Measurements from ENCODE around the gene MAP4.
"Not testable (repeated sequence)": the region's sequence is repeated elsewhere in the genome, so short reads cannot be mapped to it uniquely, and the experiment has no call there.

The MAP4 gene

GRCh38 chr3:47888986-47889757, 127.0 kb downstream of the MAP4 start:
- Mint-ChIP-seq H3K9me3 (no peaks in the 10 kb centered on the region), H3K27ac (no peak overlapping the region), H3K4me3 (no peak overlapping the region), H3K36me3 (ENCODE audit: low read depth) (peaks cover 88% of the 10 kb centered on the region), H3K27me3 (no peaks in the 10 kb centered on the region), H3K4me1 (ENCODE audit: low read depth) (no peaks in the 10 kb centered on the region)
- intact Hi-C loops (cut with micrococcal nuclease), result no loop called here

GRCh38 chr3:47887991-47888390, 128.2 kb downstream of the MAP4 start:
- H3K27me3 Mint-ChIP-seq; H3K27ac Mint-ChIP-seq; H3K4me3 Mint-ChIP-seq; intact Hi-C loops (cut with micrococcal nuclease); H3K9me3 Mint-ChIP-seq; H3K4me1 Mint-ChIP-seq (ENCODE audit: low read depth): not testable (repeated sequence)
- H3K36me3 Mint-ChIP-seq (ENCODE audit: low read depth), result peaks cover 90% of the 10 kb centered on the region

DNA sequence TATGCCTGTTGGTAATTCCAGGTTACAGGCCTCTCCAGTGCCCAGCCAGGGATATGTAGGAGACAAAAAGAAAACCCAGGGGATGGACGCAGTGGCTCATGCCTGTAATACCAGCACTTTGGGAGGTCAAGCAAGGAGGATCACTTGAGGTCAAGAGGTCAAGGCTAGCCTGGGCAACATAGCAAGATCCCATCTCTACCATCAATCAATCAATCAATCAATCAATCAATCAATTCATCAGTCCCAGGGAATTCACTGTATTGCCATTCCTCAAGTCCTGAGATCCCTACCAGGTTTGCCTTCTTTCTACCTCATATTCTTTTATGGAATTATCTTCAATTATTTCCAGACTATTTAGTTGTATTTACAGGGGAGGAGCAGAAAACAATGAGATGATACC, 131.0 kb downstream of the MAP4 start:
- Mint-ChIP-seq H3K4me3 (no peak overlapping the region), H3K36me3 (ENCODE audit: low read depth) (peaks cover 87% of the 10 kb centered on the region), H3K4me1 (ENCODE audit: low read depth) (no peaks in the 10 kb centered on the region), H3K9me3 (no peaks in the 10 kb centered on the region), H3K27ac (no peak overlapping the region), H3K27me3 (no peaks in the 10 kb centered on the region)
- intact Hi-C loops (cut with micrococcal nuclease), result no loop called here

GRCh38 chr3:47884603-47885002, 131.6 kb downstream of the MAP4 start:
- intact Hi-C loops (cut with micrococcal nuclease), result no loop called here
- Mint-ChIP-seq H3K4me3 (no peak overlapping the region), H3K9me3 (no peaks in the 10 kb centered on the region)

DNA sequence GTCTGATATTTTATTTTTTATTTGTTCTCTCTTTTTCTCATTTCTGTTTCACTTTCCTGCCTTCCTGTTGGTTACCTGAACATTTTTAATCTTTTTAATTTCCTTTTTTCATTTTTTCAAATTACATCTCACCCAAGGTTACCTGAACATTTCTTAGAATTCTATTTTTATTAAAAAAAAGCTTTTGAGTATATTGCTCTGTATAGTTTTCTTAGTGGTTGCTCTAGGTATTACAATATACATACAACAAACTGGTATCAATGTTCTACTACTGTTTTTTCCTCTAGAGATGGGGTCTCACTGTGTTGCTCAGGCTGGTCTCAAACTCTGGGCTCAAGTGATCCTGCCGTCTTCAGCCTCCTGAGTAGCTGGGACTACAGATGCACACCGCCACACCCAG, 133.9 kb downstream of the MAP4 start:
- Mint-ChIP-seq H3K4me1 (ENCODE audit: low read depth) (no peaks in the 10 kb centered on the region), H3K9me3 (no peaks in the 10 kb centered on the region), H3K36me3 (ENCODE audit: low read depth) (peaks cover 79% of the 10 kb centered on the region), H3K27me3 (no peaks in the 10 kb centered on the region), H3K27ac (no peak overlapping the region), H3K4me3 (no peak overlapping the region)
- intact Hi-C loops (cut with micrococcal nuclease), result no loop called here

More at GRCh38 chr3:47884603-47885002, 131.6 kb downstream of the MAP4 start:
- no peaks in the 10 kb centered on the region for H3K27me3 Mint-ChIP-seq
- peaks cover 87% of the 10 kb centered on the region for H3K36me3 Mint-ChIP-seq (ENCODE audit: low read depth)
- H3K4me1 Mint-ChIP-seq (ENCODE audit: low read depth), result no peaks in the 10 kb centered on the region
- no peak overlapping the region for H3K27ac Mint-ChIP-seq

- H3K27me3 Mint-ChIP-seq, result no peaks in the 10 kb centered on the region
- no peaks in the 10 kb centered on the region for H3K9me3 Mint-ChIP-seq
- H3K36me3 Mint-ChIP-seq (ENCODE audit: low read depth), result peaks cover 73% of the 10 kb centered on the region
- no peaks in the 10 kb centered on the region for H3K4me1 Mint-ChIP-seq (ENCODE audit: low read depth)
- H3K4me3 Mint-ChIP-seq, result no peak overlapping the region
- intact Hi-C loops (cut with micrococcal nuclease), result no loop called here
- no peak overlapping the region for H3K27ac Mint-ChIP-seq
Measured at GRCh38 chr3:47877719-47878118, 138.5 kb downstream of the MAP4 start.

DNA sequence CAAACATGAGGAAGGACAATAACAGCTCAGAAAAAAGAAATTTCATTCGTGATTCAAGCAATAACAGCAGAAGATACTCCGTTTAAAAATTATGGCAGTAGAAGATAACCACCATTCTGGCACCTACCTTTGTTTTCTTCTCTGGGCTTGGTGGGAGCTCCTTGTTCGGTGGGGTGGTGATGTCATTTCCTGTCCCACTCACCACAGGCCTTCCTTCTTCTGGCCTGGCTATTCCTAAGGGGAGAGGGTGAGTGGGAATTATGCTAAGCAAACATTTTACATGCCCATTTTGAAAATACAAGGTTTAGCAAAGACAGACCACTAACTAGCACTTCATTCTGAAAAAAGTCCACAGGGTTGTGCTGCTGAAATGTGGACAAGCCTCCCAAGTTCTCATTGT, 138.9 kb downstream of the MAP4 start:
- H3K4me3 Mint-ChIP-seq, result no peak overlapping the region
- peaks cover 72% of the 10 kb centered on the region for H3K36me3 Mint-ChIP-seq (ENCODE audit: low read depth)
- intact Hi-C loops (cut with micrococcal nuclease), result no loop called here
- no peaks in the 10 kb centered on the region for H3K4me1 Mint-ChIP-seq (ENCODE audit: low read depth)
- H3K27me3 Mint-ChIP-seq, result no peaks in the 10 kb centered on the region
- no peak overlapping the region for H3K27ac Mint-ChIP-seq
- H3K9me3 Mint-ChIP-seq, result no peaks in the 10 kb centered on the region

- Mint-ChIP-seq H3K27me3 (no peaks in the 10 kb centered on the region), H3K9me3 (no peaks in the 10 kb centered on the region), H3K4me1 (ENCODE audit: low read depth) (no peaks in the 10 kb centered on the region), H3K4me3 (no peak overlapping the region), H3K27ac (no peak overlapping the region), H3K36me3 (ENCODE audit: low read depth) (peaks cover 81% of the 10 kb centered on the region)
- intact Hi-C loops (cut with micrococcal nuclease), result no loop called here
Measured at GRCh38 chr3:47874913-47875312, 141.3 kb downstream of the MAP4 start.

DNA sequence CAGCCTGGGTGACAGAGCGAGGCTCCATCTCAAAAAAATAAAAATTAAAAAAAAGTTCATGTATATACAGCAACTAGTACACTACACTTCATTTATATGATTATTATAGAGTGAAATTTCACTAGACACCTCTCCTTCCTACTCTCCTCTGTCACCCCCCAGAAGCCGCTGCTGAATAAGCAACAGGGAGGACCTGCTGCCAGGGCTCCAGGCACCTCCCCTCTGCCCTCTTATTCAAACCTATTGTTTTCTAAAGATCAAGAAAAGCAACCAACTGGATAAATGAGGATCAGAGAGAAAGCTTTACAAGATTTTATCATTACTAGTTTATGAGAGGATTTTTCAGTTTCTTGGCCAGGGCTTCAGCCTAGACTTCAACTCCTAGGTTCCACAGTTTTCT, 141.8 kb downstream of the MAP4 start:
- Mint-ChIP-seq H3K27me3 (no peaks in the 10 kb centered on the region), H3K9me3 (no peaks in the 10 kb centered on the region), H3K4me1 (ENCODE audit: low read depth) (no peaks in the 10 kb centered on the region), H3K27ac (no peak overlapping the region), H3K36me3 (ENCODE audit: low read depth) (peaks cover 85% of the 10 kb centered on the region), H3K4me3 (no peak overlapping the region)
- intact Hi-C loops (cut with micrococcal nuclease), result no loop called here

DNA sequence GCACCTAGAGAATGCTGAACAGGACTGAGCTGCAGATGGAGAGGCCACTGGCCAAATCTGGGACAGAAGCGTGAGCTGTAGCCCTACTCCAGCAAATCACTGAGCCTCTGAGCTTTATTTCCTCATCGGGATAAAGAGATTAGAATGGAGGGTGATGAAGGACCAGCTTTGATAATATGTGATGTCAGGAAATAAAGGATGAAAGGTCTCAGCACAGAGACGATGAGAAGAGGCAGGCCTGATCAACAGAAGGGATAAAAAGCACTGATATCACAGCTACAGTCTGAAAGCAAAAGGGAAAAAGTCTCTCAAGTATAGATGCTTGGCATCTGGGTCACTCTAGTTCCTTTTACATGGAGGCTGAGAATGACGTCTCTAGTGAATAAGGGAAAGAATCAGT, 143.3 kb downstream of the MAP4 start:
- no peak overlapping the region for H3K27ac Mint-ChIP-seq
- no peaks in the 10 kb centered on the region for H3K9me3 Mint-ChIP-seq
- H3K4me1 Mint-ChIP-seq (ENCODE audit: low read depth), result no peaks in the 10 kb centered on the region
- no peaks in the 10 kb centered on the region for H3K27me3 Mint-ChIP-seq
- intact Hi-C loops (cut with micrococcal nuclease), result no loop called here
- H3K4me3 Mint-ChIP-seq, result no peak overlapping the region
- peaks cover 92% of the 10 kb centered on the region for H3K36me3 Mint-ChIP-seq (ENCODE audit: low read depth)

DNA sequence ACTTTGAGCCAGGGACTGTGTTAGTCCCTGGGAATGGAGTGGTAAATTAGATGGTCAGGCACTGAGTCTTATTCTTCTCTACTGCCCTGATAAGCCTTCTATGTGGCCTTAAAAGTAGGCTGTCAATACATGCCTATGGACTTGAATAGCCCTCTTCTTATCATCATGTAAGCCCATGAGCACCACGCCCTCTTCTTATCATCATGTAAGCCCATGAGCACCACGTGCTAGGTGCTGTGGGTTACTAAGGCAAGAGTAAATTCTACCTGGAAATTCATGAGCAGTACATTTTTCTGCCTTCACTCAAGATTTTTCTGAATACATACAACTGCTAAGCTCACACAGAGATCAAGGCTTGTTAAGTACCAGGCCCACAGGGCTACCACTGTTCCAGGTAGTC, 144.8 kb downstream of the MAP4 start:
- Mint-ChIP-seq H3K4me1 (ENCODE audit: low read depth) (no peaks in the 10 kb centered on the region), H3K27ac (no peak overlapping the region), H3K4me3 (no peak overlapping the region), H3K27me3 (no peaks in the 10 kb centered on the region), H3K9me3 (no peaks in the 10 kb centered on the region), H3K36me3 (ENCODE audit: low read depth) (peaks cover 93% of the 10 kb centered on the region)
- intact Hi-C loops (cut with micrococcal nuclease), result no loop called here

DNA sequence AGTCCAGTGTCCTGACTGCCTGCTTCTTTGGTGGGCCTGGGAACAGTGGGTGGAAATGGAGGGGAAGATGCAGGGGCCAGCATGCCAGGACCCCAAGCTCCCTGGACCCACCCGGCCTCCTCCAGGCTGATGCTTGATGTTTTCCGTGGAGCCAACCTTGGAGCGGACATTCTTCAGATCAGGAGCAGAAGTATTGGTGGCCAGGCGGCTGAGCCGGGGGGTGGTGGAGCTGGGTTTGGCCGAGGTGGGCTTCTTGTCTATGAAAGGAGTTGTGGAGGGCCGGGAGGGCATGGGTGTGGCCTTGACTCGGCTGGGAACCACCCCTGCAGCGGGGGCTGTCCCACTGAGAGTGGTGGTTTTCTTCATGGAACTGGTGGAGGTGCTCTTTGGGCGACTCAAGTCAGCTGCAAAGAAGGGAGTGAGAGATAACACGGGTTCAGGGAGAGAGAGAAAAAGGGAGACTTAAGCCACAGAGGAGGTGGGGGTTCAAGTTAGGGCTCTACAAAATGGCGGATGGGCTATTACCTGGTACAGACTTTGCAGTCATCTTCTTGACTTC, 145.4 kb downstream of the MAP4 start:
- peaks cover 98% of the 10 kb centered on the region for H3K36me3 Mint-ChIP-seq (ENCODE audit: low read depth)
- no peaks in the 10 kb centered on the region for H3K27me3 Mint-ChIP-seq
- no peaks in the 10 kb centered on the region for H3K4me1 Mint-ChIP-seq (ENCODE audit: low read depth)
- intact Hi-C loops (cut with micrococcal nuclease), result no loop called here
- H3K4me3 Mint-ChIP-seq, result no peak overlapping the region
- H3K9me3 Mint-ChIP-seq, result no peaks in the 10 kb centered on the region
- H3K27ac Mint-ChIP-seq, result no peak overlapping the region

- Mint-ChIP-seq H3K27ac (no peak overlapping the region), H3K36me3 (ENCODE audit: low read depth) (peaks cover 98% of the 10 kb centered on the region), H3K9me3 (no peaks in the 10 kb centered on the region), H3K4me3 (no peak overlapping the region), H3K27me3 (no peaks in the 10 kb centered on the region), H3K4me1 (ENCODE audit: low read depth) (no peaks in the 10 kb centered on the region)
- intact Hi-C loops (cut with micrococcal nuclease), result no loop called here
Measured at GRCh38 chr3:47870156-47870555, 146.1 kb downstream of the MAP4 start.

DNA sequence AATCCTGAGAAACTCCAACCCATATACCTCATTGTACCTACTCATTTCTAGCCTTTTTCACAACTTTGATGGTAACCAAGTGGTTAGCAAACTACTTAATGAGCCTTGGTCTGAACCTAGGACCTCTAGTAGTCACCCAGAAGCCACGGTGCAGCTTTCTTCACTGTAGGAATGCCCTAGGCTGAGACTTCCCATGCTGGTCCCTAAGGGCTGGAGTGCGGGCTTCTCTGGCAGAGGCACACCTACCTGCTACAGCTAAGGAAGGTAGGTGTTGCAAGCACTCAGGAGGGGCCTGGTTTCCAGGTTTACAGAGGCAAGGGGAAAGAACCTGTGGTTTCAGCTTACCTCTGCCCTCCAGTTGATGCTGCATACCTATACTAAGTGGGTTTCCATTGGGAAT, 147.9 kb downstream of the MAP4 start:
- Mint-ChIP-seq H3K9me3 (no peaks in the 10 kb centered on the region), H3K27ac (no peak overlapping the region), H3K4me3 (no peak overlapping the region), H3K4me1 (ENCODE audit: low read depth) (no peaks in the 10 kb centered on the region), H3K36me3 (ENCODE audit: low read depth) (peaks cover 98% of the 10 kb centered on the region), H3K27me3 (no peaks in the 10 kb centered on the region)
- intact Hi-C loops (cut with micrococcal nuclease), result no loop called here
